NOMO-1 treated with DMSO at 0.1 percent for 48 hours (cell line): Measurements from ENCODE around the gene C20orf141.
"Not testable (repeated sequence)": the region's sequence is repeated elsewhere in the genome, so short reads cannot be mapped to it uniquely, and the experiment has no call there.

Experiments used
- DNase-seq: peaks from one replicate; lab custom pipeline; 2025; ENCODE audit not compliant: unreplicated experiment; lab: John Stamatoyannopoulos, UW

C20orf141 gene

GRCh38 chr20:2799688-2800520, 14.9 kb upstream of the C20orf141 start:
- no peak for DNase-seq

- DNase-seq, result peak; percentile 60
Observed at GRCh38 chr20:2800521-2801285, 14.1 kb upstream of the C20orf141 start, which contains the start of gene CPXM1. CPXM1 (minus strand) TSS chr20:2800627; CDS start chr20:2800572, 55 bp downstream.

- DNase-seq, result no peak
Observed at GRCh38 chr20:2801286-2801728, 13.5 kb upstream of the C20orf141 start.

DNA sequence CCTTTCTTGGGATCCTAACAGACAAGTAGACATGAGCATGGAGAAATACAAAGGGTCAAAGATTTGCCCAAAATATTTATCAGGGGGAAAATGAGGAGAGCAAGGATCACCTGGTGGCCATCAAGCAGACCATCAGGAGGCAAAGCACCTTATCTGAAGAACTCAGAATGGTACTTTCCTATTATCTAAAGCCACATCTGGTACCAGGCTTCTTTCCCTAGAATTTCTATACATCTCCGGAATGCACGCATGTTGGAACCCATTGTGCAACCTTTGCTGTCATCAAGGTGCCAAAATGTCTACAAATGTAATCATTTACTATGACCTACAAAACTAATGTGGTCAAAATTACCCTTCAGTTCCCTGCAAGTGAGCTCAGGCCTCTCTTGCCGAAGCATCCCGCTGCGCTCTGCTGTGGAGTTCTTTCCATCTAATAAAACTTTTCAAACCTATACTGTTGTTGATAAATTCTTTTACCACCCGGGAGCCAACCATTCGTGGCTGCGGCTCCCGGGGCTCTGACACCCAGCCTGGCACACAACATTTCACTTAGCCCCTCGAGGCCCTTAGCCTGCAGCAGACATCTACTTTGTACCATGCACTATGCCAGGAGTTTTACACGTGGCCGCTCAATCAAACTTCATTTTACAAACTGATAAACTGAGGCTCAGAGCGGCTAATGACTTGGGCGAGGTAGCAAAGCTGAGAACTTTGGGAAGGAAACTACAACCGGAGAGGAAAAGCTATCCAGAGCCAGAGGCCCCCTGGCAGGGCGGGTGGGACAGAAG, 10.6 kb upstream of the C20orf141 start:
- no peak for DNase-seq

DNA sequence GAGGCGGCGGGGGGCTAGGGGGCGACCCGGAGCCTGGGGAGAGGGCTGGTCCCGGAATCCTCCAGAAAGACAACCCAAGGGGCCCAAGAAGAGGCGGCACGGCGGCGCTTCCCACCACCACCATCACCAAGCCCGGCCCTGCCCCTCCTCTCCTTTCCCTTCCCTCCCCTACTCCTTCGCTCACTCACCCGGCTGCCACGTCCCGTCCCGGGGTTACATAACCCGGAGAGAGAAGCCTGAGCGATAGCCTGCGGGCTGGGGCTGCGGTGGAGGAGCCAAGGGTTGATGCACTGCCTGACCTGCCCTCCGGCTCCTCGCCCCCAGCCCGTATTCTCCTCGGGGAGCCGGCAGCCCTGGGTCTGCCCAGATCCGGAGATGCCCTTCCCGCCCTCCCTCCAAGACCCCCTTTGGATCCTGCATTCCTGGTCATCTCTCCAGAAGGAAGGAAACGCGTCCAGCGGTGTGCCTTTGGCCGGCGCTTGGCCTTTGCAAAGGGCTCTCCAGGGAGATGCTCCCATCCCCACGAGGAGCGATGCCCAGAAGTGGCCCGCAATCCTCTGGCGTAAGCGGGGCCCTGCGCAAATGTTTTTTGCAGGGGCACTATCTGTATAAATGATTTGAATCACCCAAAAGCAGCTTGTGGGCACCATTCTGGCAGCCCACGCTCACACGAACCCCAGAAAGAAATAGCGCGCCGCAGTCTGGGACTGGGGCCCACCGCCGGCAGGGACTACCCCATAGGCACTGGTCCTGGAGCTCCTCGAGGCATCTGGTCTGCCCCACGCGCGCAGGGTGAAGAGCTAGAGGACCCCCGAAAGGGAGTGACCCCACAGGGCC, 9.7 kb upstream of the C20orf141 start:
- DNase-seq, result no peak

DNA sequence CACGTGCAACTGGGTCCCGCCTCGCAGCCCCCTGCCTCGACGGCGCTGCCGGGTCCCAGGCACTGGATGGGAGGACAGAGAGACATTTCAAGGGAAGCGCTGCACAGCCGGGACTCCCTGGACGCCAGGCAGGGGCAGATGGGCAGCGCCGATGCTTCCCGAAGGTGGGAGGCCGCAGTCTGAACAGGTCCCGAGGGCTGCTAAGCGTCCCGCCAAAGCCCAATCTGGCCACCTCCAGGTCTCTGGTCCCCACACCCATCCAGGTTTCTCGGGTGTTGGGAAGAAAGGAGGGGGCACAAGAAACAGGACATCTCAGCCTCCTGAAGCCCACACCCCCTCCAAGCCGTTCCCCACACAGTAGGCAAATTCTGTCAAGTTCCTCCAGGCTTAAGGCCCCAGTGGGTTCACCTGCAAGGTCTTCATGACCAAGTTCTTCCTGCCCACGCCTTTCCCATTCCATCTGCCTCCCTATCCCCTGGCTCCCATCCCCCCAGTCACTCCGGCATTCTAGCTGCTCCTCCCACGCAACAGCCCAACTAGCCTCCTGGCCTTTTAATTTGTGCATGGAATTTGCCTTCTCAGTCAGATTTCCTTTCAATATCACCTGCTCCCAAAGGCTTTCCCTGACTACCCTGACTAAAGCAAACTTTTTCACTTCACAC, 9.0 kb upstream of the C20orf141 start:
- DNase-seq, result no peak

GRCh38 chr20:2806351-2806701, 8.5 kb upstream of the C20orf141 start:
- DNase-seq, result no peak

DNA sequence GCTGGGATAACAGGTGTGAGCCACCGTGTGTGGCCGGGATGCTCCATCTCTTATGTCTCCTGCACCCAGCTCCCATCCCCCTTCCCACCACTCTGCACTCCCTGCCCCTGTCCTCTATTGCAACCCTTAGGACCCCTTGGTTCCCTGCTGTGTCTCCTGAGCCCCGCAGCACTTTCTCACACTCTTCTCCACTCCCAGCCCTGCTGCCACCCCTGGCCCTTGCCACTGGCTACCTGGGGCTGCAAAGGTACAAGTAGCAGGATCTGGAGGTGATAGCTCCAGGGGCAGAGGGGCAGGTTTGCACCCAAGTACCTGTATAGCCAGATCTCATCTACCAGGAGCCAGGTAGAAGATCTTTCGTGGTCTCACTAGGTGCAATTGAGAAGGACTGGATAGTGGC, 7.8 kb upstream of the C20orf141 start:
- DNase-seq, result no peak

DNA sequence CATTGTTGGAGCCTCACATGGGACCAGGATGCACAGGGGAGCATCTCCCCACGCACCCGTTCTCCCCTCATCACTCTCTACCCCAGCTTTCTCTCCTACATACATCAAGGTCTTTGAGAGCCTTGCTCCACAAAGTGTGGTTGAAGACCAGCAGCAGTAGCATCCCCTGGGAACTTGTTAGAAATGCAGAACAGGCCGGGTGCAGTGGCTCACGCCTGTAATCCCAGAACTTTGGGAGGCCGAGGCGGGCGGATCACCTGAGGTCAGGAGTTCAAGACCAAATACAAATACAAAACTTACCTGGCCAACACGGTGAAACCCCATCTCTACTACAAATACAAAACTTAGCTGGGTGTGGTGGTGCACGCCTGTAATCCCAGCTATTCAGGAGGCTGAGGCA, 6.9 kb upstream of the C20orf141 start:
- not testable (repeated sequence) for DNase-seq

DNA sequence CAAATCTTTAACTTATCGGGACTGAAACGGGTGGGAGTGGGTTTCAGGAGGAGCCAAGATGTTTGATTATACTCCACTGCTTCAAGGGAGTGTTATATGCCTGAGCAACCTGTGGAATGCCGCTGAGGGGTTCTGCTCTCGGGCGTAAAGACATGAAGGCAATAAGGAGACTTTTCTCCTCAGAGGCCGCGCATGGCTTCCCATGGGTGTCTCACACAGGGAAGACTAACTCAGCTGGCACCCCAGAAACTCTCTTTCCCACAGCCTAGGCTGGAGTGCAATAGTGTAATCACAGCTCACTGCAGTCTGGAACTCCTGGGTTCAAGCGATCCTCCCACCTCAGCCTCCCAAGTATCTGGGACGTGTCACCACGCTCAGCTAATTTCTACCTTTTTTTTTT, 5.1 kb upstream of the C20orf141 start:
- DNase-seq, result no peak

- no peak for DNase-seq
Observed at GRCh38 chr20:2812189-2812588, 2.6 kb upstream of the C20orf141 start.

GRCh38 chr20:2814076-2814475, 711 bp upstream of the C20orf141 start:
- DNase-seq, result no peak

GRCh38 chr20:2815242-2815900, 584 bp downstream of the C20orf141 start:
- no peak for DNase-seq

DNA sequence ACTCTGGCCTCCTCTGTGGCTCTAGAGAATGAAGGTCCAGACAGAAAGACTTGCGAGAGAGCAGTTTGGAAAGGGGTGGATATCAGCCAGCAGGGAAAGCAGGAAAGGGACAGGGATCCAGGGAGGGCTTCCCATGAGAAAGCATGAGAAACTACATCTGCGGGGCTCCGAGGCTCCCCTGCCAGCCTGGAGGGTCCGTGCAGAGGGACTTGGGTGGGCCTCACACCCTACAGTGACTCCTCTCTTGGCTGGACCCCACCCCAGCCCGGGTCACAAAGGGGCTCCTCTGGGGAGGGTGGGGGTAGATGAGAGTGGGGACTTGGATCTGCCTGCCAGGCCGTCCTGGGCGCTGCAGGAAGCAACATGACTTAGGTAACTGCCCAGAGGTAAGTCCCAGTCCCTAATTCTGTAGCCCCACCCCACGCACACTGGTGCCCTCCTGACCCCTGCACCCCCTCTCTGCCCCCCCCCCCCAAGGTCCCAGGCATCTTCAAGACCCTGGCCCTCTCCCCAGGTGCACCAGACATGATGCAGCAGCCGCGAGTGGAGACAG, 1.3 kb downstream of the C20orf141 start, which contains the start of gene TMEM239:
Gene TMEM239, plus strand, starts transcription at position 335 of the 553 bp plus-strand sequence. Its CDS starts 191 bp downstream, at position 526.
- DNase-seq, result no peak

GRCh38 chr20:2816583-2817340, 2.0 kb downstream of the C20orf141 start:
- no peak for DNase-seq

- DNase-seq, result no peak
Observed at GRCh38 chr20:2817341-2817726, 2.5 kb downstream of the C20orf141 start.

DNA sequence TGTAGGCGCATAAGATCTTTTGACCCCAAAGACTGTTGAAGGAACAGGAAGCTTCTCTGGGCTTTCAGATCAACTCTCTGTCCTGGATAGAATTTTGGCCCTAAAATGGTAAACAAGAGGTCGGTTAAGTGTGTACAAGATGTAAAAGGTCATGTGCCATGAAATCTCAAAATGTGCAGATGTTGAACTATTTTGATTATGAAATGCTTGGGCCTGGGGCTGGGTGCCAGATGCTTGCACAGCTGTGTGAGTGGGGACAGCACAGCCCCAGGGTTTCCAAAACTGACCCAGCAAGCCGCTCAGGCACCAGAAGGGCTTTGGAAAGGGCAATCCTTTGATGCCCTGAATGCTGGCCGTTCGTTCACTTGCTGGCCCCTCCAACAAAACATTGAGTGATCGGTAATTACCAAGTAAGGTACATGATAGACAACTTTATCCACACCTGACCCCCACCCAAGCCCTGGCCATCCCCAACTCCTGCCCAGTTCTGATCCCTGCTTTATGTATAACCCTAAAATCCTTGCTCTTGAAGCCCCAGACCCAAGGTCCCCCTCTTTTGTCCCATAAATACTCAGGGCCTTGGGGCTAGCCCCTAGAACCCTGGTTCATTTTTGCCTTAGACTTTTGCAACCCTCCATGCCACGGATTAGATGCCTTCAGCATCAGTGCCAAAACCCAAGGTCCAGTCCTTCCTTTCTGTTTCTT, 3.3 kb downstream of the C20orf141 start:
- DNase-seq, result no peak
